HepG2 (cell line): ENCODE results near the gene CDCA5. TPM values are rescaled to one million over a fixed set of nuclear protein-coding genes. Genes with fewer than 3 reads are reported as not detected.
A peak's percentile ranks its signal among the peaks of the same experiment; 100 is the strongest.

ENCODE experiments used
- ARHGAP35 ChIP-seq: sonication (generic); formaldehyde crosslinking; IDR thresholded peaks from 2 replicates; pipeline ENCODE4 v1.9.0; 2022; ENCODE audit warnings: mild to moderate bottlenecking, inconsistent platforms, moderate library complexity, missing genetic modification reagents, borderline replicate concordance
- BCL6 ChIP-seq: IDR thresholded peaks from 2 replicates; pipeline ENCODE4 v1.6.1; 2016; ENCODE audit warnings: missing genetic modification reagents, missing compliant biosample characterization
- BORCS8-MEF2B ChIP-seq: sonication (generic); formaldehyde crosslinking; IDR thresholded peaks from 2 replicates; pipeline ENCODE4 v1.8.0; 2022; ENCODE audit warnings: mild to moderate bottlenecking, missing genetic modification reagents
- BRCA1 ChIP-seq: sonication (generic); formaldehyde crosslinking; IDR thresholded peaks from 2 replicates; pipeline ENCODE4 v1.4.0; 2020; ENCODE audit warnings: missing genetic modification reagents
- EEA1 ChIP-seq: sonication (generic); formaldehyde crosslinking; IDR thresholded peaks from 2 replicates; pipeline ENCODE4 v1.5.1; 2020; ENCODE audit warnings: mild to moderate bottlenecking, missing genetic modification reagents, borderline replicate concordance
- GATAD1 ChIP-seq: IDR thresholded peaks from 2 replicates; pipeline ENCODE4 v1.6.1; 2016; ENCODE audit warnings: missing genetic modification reagents, missing compliant biosample characterization
- GATAD2A ChIP-seq: IDR thresholded peaks from 2 replicates; pipeline ENCODE4 v1.6.1; 2016
- GLI4 ChIP-seq: sonication (generic); formaldehyde crosslinking; IDR thresholded peaks from 2 replicates; pipeline ENCODE4 v1.5.1; 2020; ENCODE audit warnings: missing genetic modification reagents, mild to moderate bottlenecking, moderate library complexity, borderline replicate concordance
- MATR3 ChIP-seq: sonication (generic); formaldehyde crosslinking; IDR thresholded peaks from 2 replicates; pipeline ENCODE4 v1.4.0; 2020; ENCODE audit warnings: missing genetic modification reagents
- MIER2 ChIP-seq: IDR thresholded peaks from 2 replicates; pipeline ENCODE4 v1.6.1; 2016; ENCODE audit warnings: missing biosample characterization, missing genetic modification reagents
- NFE2L2 ChIP-seq: fragments of 150-350 bp; IDR thresholded peaks from 2 replicates; pipeline ENCODE4 v1.6.1; 2014; ENCODE audit warnings: low read length
- NFIB ChIP-seq: sonication (generic); formaldehyde crosslinking; IDR thresholded peaks from 2 replicates; pipeline ENCODE4 v1.9.0; 2021; ENCODE audit warnings: missing genetic modification reagents, mild to moderate bottlenecking, borderline replicate concordance
- NONO ChIP-seq, 2 experiments: fragments of 450-650 bp in 1 of 2; sonication (generic) in 1 of 2; formaldehyde crosslinking in 1 of 2; IDR thresholded peaks in 1 of 2; conservative IDR thresholded peaks in 1 of 2; 2 replicates each; pipeline versions ENCODE4 v1.6.1 to v1.8.0; 2017 to 2022; ENCODE audit warnings: mild to moderate bottlenecking in 1 of 2, missing genetic modification reagents in 1 of 2, moderate library complexity in 1 of 2
- NR2F1 ChIP-seq, 2 experiments: fragments of 450-650 bp in 1 of 2; formaldehyde crosslinking in 1 of 2; IDR thresholded peaks; 2 replicates each; pipeline versions ENCODE4 v1.5.0 to v1.6.1; 2016 to 2020; ENCODE audit warnings: mild to moderate bottlenecking in 1 of 2, missing compliant biosample characterization in 1 of 2, missing genetic modification reagents in 1 of 2, moderate library complexity in 1 of 2
- SAFB2 ChIP-seq: sonication (generic); formaldehyde crosslinking; IDR thresholded peaks from 2 replicates; pipeline ENCODE4 v1.5.1; 2020; ENCODE audit warnings: missing genetic modification reagents, low read depth, mild to moderate bottlenecking, borderline replicate concordance
- TFDP1 ChIP-seq: IDR thresholded peaks from 2 replicates; pipeline ENCODE4 v1.6.1; 2016; ENCODE audit warnings: missing compliant biosample characterization, missing genetic modification reagents, borderline replicate concordance
- THAP11 ChIP-seq: IDR thresholded peaks from 2 replicates; pipeline ENCODE4 v1.6.1; 2016; ENCODE audit warnings: missing biosample characterization, missing genetic modification reagents
- ZNF225 ChIP-seq: sonication (generic); formaldehyde crosslinking; IDR thresholded peaks from 2 replicates; pipeline ENCODE4 v1.4.0; 2020; ENCODE audit warnings: mild to moderate bottlenecking, missing genetic modification reagents
- ZNF275 ChIP-seq: sonication (generic); formaldehyde crosslinking; IDR thresholded peaks from 2 replicates; pipeline ENCODE4 v1.8.0; 2022; ENCODE audit warnings: missing genetic modification reagents, mild to moderate bottlenecking, inconsistent platforms, borderline replicate concordance
- ZNF549 ChIP-seq: sonication (generic); formaldehyde crosslinking; IDR thresholded peaks from 2 replicates; pipeline ENCODE4 v1.5.0; 2020; ENCODE audit warnings: missing genetic modification reagents
- ZNF691 ChIP-seq: sonication (generic); formaldehyde crosslinking; IDR thresholded peaks from 2 replicates; pipeline ENCODE4 v1.4.0; 2020; ENCODE audit warnings: missing genetic modification reagents, low read depth, mild to moderate bottlenecking, borderline replicate concordance
- ZNF878 ChIP-seq: sonication (generic); formaldehyde crosslinking; IDR thresholded peaks from 2 replicates; pipeline ENCODE4 v1.8.1; 2023; ENCODE audit warnings: mild to moderate bottlenecking, missing genetic modification reagents, moderate library complexity
- ZSCAN9 ChIP-seq: IDR thresholded peaks from 2 replicates; pipeline ENCODE4 v1.6.1; 2016; ENCODE audit warnings: borderline replicate concordance
- polyA plus RNA-seq, 8 experiments: library from polyadenylated mRNA; depleted of rRNA in 3 of 8; stranded (reverse) in 7 of 8; unstranded in 1 of 8; fragments of >200 nt; fragmentation: Illumina TruSeq in 4 of 8; extraction: Trizol in 4 of 8; gene quantifications; 2 replicates each; pipeline versions ENCODE4 v1.2.1 to v1.2.3, GENCODE V29; 2011 to 2016; ENCODE audit warnings: low read depth in 4 of 8, missing spikeins in 1 of 8, mixed read lengths in 1 of 8; ENCODE audit not compliant: insufficient read depth in 1 of 8
- total RNA-seq, 5 experiments: library from RNA; depleted of rRNA; stranded (reverse); fragments of >200 nt; fragmentation: Illumina TruSeq; extraction: Trizol; gene quantifications; 2 replicates each; pipeline ENCODE4 v1.2.3, GENCODE V29; 2016; ENCODE audit warnings: low read depth in 1 of 5
- TF ChIP-seq, protein P1 (sequence below): sonication (generic); formaldehyde crosslinking; IDR thresholded peaks from 2 replicates; pipeline ENCODE4 v1.8.1; 2023; ENCODE audit warnings: mild to moderate bottlenecking, missing genetic modification reagents, borderline replicate concordance
- TF ChIP-seq, protein P2 (sequence below): sonication (generic); formaldehyde crosslinking; IDR thresholded peaks from 2 replicates; pipeline ENCODE4 v1.8.1; 2023; ENCODE audit warnings: mild to moderate bottlenecking, missing genetic modification reagents

The CDCA5 gene
- total and polyA plus RNA-seq, 2 of the 13 experiments (the other 11 are each of a cell fraction or from before 2014, with no cell fraction given): 13.5 to 50.6 TPM

- TF ChIP-seq BORCS8-MEF2B (CRISPR knock-in tag) (peak; percentile 97), NFIB (no peak), NFE2L2 (no peak), NR2F1 (CRISPR knock-in tag; IDR thresholded peaks at IDR 0.05) (no peak), TFDP1 (CRISPR knock-in tag) (peak; percentile 100), GLI4 (no peak), ZNF878 (CRISPR knock-in tag) (peak; percentile 89), ZSCAN9 (CRISPR knock-in tag) (peak; percentile 56; the same call in 1 of the 2 replicates), EEA1 (CRISPR knock-in tag) (no peak), NONO (IDR thresholded peaks at IDR 0.05) (no peak), NONO (CRISPR knock-in tag; conservative IDR thresholded peaks at IDR 0.05) (peak; percentile 93), BRCA1 (CRISPR knock-in tag) (0 out of 2 replicates have a peak, but pooled peaks have one; percentile 48), MIER2 (CRISPR knock-in tag) (0 out of 2 replicates have a peak, but pooled peaks have one; percentile 53), SAFB2 (no peak), THAP11 (CRISPR knock-in tag) (peak; percentile 95), ARHGAP35 (CRISPR knock-in tag) (no peak; the same call in 1 of the 2 replicates), BCL6 (CRISPR knock-in tag) (peak; percentile 59), MATR3 (CRISPR knock-in tag) (no peak), GATAD1 (CRISPR knock-in tag) (peak; percentile 100), ZNF549 (CRISPR knock-in tag) (no peak), GATAD2A (CRISPR knock-in tag) (peak; percentile 66), ZNF275 (CRISPR knock-in tag) (no peak), ZNF225 (CRISPR knock-in tag) (peak; percentile 58; the same call in 1 of the 2 replicates), ZNF691 (CRISPR knock-in tag) (peak; percentile 74; the same call in 1 of the 2 replicates)
- TF ChIP-seq, protein P1, sequence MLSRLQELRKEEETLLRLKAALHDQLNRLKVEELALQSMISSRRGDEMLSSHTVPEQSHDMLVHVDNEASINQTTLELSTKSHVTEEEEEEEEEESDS (CRISPR knock-in tag): peak; percentile 57; the same call in 1 of the 2 replicates
- TF ChIP-seq, protein P2, sequence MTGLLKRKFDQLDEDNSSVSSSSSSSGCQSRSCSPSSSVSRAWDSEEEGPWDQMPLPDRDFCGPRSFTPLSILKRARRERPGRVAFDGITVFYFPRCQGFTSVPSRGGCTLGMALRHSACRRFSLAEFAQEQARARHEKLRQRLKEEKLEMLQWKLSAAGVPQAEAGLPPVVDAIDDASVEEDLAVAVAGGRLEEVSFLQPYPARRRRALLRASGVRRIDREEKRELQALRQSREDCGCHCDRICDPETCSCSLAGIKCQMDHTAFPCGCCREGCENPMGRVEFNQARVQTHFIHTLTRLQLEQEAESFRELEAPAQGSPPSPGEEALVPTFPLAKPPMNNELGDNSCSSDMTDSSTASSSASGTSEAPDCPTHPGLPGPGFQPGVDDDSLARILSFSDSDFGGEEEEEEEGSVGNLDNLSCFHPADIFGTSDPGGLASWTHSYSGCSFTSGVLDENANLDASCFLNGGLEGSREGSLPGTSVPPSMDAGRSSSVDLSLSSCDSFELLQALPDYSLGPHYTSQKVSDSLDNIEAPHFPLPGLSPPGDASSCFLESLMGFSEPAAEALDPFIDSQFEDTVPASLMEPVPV (CRISPR knock-in tag): peak; percentile 83
These were observed at the start of gene CDCA5, which contains the start of gene ZFPL1 (continued) for GRCh38 chr11:65083834-65084597.
